Choroid plexus epithelial cell (primary cell): ENCODE data around the gene SPOCK3.
A peak's percentile ranks its signal among the peaks of the same experiment; 100 is the strongest.
"Not testable (repeated sequence)": the region's sequence is repeated elsewhere in the genome, so short reads cannot be mapped to it uniquely, and the experiment has no call there.

Experiments
- DNase-seq: peaks from one replicate; pipeline ENCODE4 v3.0.0-alpha.2; 2010; ENCODE audit warnings: low read depth
- H3K4me3 ChIP-seq: 2 replicates; pipeline ENCODE4 v1.5.1; 2011; ENCODE audit warnings: low read depth, mild to moderate bottlenecking, control low read depth, low read length, moderate library complexity
- CTCF ChIP-seq: conservative IDR thresholded peaks from 2 replicates; pipeline ENCODE4 v1.5.1; 2011; ENCODE audit warnings: low read depth, mild to moderate bottlenecking, control low read depth, inconsistent platforms, low read length, moderate library complexity

Gene SPOCK3

DNA sequence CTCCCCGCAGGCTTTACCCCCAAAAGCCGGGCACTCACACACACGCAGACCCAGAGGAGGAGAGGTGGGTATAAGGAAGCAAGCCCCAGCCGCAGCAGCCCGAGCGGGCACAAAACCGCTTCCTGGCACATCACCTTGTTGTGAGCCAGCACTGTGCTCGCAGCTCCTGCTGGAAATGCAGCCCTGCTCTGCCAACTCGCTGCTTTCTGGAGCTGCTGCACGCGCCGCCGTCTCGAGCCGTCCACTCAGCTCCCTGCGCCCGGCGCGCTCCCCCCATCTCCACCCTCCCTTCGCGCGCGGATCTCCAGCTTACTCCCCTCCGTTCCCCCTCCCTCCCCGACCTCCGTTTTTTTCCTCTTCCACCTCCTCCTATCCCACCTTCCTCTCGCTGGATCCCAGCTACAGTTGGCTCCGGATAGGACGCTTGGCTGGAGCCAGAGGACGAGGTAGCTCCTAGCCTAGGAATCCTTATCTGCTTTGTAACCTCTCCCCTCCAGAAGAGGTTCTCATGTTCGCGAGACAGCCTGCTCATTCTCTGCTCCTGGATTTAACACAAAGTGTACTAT lies at the start of gene SPOCK3:
TSS of gene SPOCK3 (minus strand) at position 179 of the 566 bp plus-strand sequence.
- DNase-seq, result peak; percentile 37
- no peak for TF ChIP-seq CTCF
- H3K4me3 ChIP-seq, result peak within 1 kb of the TSS; percentile 54

GRCh38 chr4:167282171-167282864 lies 48.0 kb upstream of the SPOCK3 start:
- TF ChIP-seq CTCF, result no peak
- no peak overlapping the region for H3K4me3 ChIP-seq
- DNase-seq, result no peak

DNA sequence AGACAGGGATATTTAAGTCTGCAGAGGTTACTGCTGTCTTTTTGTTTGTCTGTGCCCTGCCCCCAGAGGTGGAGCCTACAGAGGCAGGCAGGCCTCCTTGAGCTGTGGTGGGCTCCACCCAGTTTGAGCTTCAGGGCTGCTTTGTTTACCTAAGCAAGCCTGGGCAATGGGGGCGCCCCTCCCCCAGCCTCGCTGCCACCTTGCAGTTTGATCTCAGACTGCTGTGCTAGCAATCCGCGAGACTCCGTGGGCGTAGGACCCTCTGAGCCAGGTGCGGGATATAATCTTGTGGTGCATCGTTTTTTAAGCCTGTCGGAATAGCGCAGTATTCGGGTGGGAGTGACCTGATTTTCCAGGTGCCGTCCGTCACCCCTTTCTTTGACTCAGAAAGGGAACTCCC lies 47.3 kb upstream of the SPOCK3 start:
- H3K4me3 ChIP-seq, result not testable (repeated sequence)

GRCh38 chr4:167274351-167274750 lies 40.1 kb upstream of the SPOCK3 start:
- no peak for TF ChIP-seq CTCF
- H3K4me3 ChIP-seq, result no peak overlapping the region
- DNase-seq, result peak; percentile 0

More for the DNA sequence above, 47.3 kb upstream of the SPOCK3 start:
- DNase-seq, result not testable (repeated sequence)

DNA sequence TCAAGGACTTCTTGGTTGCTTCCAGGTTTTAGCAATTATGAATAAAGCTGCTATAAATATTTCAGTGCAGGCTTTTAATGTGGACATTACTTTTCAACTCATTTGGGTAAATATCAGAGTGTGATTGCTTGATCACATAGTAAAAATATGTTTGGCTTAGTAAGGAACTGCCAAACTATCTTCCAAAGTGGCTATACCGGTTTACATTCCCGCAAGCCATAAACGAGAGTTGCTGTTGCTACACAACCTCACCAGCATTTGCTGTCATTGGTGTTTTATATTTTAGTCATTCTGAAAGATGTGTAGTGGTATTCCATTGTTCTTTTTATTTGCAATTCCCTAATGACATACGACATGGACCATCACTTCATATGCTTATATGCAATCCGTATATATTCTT lies 30.9 kb upstream of the SPOCK3 start:
- TF ChIP-seq CTCF, result no peak
- DNase-seq, result no peak
- no peak overlapping the region for H3K4me3 ChIP-seq

DNA sequence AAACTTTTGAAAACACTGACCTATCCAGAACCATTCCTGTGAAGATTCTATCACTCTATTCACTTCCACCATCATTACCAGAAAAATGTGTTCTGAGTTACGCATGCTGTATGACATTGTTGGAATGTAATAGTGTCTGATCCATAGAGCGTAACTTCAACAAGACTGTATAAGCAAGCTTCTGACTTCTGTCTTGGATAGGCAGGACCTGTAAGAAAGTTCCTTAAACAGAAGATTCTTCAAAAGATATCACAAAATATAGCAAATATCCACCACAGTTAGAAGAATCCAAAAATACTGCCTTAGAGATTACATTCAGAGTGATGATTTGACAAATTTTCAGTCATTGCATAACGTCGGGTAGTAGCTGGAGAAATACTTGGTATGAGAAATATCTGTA lies 14.0 kb upstream of the SPOCK3 start:
- no peak overlapping the region for H3K4me3 ChIP-seq
- DNase-seq, result no peak
- TF ChIP-seq CTCF, result no peak

GRCh38 chr4:167239627-167240026 lies 5.3 kb upstream of the SPOCK3 start:
- no peak overlapping the region for H3K4me3 ChIP-seq
- no peak for DNase-seq
- no peak for TF ChIP-seq CTCF
